ENCODE measurements around the gene SYCE3. TPM values are rescaled to one million over a fixed set of nuclear protein-coding genes. Genes with fewer than 3 reads are reported as not detected.
A peak's percentile ranks its signal among the peaks of the same experiment; 100 is the strongest.

Gene SYCE3
- polyA plus RNA-seq, 3 donors = 1.9 to 3.1 TPM; not detected in 1

DNA sequence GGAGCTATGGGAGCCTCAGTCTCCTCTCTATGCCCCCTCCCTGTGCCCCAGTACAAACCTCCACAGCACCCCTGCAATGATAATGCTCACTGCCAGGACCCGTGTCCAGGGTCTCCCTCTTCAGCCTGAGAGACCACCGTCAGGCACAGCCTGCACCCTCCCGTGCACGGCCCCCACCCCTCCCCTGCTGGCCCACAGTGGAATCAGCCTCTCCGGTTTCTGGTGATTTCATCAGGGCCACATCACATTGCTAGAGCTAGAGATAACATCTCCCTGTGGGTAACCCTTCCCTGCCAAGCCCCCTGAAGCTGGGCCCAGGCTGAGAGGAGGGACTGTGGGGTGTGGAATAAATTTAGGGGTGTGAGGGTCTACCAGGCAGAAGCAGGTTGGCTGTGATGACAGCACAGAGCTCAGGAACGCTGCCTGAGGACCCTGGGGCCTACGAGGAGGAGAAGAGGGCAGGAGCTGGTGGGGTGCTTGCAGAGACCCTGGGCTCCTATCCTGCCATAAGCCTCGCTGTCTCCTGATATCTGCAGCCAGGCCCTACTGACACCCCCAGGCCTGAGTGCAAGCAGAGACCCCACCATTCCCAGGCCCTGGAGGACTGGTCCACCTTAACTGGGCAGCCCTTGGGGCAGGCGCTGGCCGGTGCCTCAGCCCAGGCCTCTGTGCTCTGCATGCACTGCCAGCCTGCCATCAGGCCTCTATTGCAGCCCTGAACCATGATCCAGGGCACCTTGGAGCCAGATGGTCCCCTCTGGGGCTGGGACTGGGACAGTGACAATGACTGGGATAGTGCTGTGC, 17.0 kb downstream of the SYCE3 start, which contains the start of gene KLHDC7B:
TSS of gene KLHDC7B (plus strand) at position 378 of the 804 bp plus-strand sequence. CDS start at position 723, 345 bp downstream.
- Mint-ChIP-seq H3K27me3 (ENCODE audit: low read depth in 3 of 3) (peaks cover 3 to 24% (median 5%) of the 10 kb centered on the region in 3 donors), H3K4me3 (peak within 1 kb of the TSS; percentile 72 to 79), H3K27ac (peak within 1 kb of the TSS; percentile 41 to 100 (median 99)), H3K4me1 (peaks cover 61% of the 10 kb centered on the region), H3K36me3 (peaks cover 5% of the 10 kb centered on the region in 2 donors), H3K9me3 (peaks cover 0 to 6% (median 0%) of the 10 kb centered on the region in 7 donors)
- no peaks in the 10 kb centered on the region for H3K27me3 ChIP-seq (ENCODE audit: control insufficient read depth in 2 of 2, insufficient read depth in 2 of 2, low read length in 2 of 2)
- H3K9ac ChIP-seq (ENCODE audit: insufficient read depth, low read length, poor library complexity, severe bottlenecking) = peak within 1 kb of the TSS; percentile 73
- peak within 1 kb of the TSS; percentile 99 to 100 for H3K27ac ChIP-seq (ENCODE audit: low read depth in 1 of 2, low read length in 2 of 2)
- peaks cover 73 to 94% of the 10 kb centered on the region in 2 donors for H3K4me1 ChIP-seq (ENCODE audit: control insufficient read depth in 1 of 2, insufficient read depth in 2 of 2, low read length in 2 of 2)
- H4K20me1 ChIP-seq (ENCODE audit: insufficient read depth, low read length) = no peaks in the 10 kb centered on the region
- TF ChIP-seq, protein P1, sequence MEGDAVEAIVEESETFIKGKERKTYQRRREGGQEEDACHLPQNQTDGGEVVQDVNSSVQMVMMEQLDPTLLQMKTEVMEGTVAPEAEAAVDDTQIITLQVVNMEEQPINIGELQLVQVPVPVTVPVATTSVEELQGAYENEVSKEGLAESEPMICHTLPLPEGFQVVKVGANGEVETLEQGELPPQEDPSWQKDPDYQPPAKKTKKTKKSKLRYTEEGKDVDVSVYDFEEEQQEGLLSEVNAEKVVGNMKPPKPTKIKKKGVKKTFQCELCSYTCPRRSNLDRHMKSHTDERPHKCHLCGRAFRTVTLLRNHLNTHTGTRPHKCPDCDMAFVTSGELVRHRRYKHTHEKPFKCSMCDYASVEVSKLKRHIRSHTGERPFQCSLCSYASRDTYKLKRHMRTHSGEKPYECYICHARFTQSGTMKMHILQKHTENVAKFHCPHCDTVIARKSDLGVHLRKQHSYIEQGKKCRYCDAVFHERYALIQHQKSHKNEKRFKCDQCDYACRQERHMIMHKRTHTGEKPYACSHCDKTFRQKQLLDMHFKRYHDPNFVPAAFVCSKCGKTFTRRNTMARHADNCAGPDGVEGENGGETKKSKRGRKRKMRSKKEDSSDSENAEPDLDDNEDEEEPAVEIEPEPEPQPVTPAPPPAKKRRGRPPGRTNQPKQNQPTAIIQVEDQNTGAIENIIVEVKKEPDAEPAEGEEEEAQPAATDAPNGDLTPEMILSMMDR (IDR thresholded peaks at IDR 0.05) = no peak
- 53% methylated on average over 9 of the region's 10 CpGs for WGBS (ENCODE audit: insufficient coverage)
- H3K4me2 ChIP-seq (replicated peaks; ENCODE audit: extremely low read depth, low read length, poor library complexity, severe bottlenecking) = peak within 1 kb of the TSS; percentile 88
- H3K9me3 ChIP-seq (replicated peaks in 1 of 2; ENCODE audit: control insufficient read depth in 1 of 2, insufficient read depth in 1 of 2, low read length in 2 of 2) = no peaks in the 10 kb centered on the region
- H3K36me3 ChIP-seq (replicated peaks in 1 of 2; ENCODE audit: control insufficient read depth in 1 of 2, insufficient read depth in 2 of 2, low read length in 2 of 2) = no peaks in the 10 kb centered on the region
- intact Hi-C loops (cut with micrococcal nuclease) = loop anchor here (2.0 to 5.0 kb wide), 3 partner anchors 15 to 37 kb away; partner anchors contain the start of genes CHKB (in 1 of the 2) and SYCE3 (in 1 of the 2)
- no peak for DNase-seq
- peak within 1 kb of the TSS in 1 of 3 experiments; percentile 73 for H3K4me3 ChIP-seq (replicated peaks in 1 of 3; ENCODE audit: low read depth in 2 of 3, low read length in 3 of 3)
- H2AFZ ChIP-seq (ENCODE audit: insufficient read depth, low read depth, low read length, poor library complexity, severe bottlenecking) = peak within 1 kb of the TSS; percentile 61
- peaks cover 16% of the 10 kb centered on the region for H3K79me2 ChIP-seq (ENCODE audit: insufficient read depth, low read length)

DNA sequence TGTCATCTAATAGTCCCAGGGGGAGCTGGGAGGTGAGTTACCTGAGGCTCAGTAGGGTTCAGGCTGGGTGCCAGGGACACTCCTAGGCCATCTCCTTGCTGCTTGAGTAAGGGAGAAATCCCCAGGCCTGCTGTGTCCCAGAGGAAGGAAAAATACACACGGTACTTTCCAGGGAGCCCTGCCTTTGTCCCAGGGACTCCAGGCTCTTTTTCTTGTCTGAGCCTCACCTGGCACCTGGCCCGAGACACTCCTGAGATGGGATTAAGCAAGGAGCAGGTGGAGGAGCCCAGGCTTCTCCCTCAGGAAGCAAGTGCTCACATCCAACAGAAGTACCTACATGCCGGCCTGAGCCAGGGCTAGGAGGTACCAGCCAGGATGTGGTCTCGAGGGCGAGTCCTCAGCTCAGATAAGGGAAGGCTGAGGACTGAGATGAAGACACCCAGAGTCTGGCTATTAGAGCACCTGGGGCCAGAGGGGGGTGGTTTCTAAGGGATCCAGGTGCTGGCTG, 17.9 kb downstream of the SYCE3 start:
- Histone ChIP-seq H3K27ac (ENCODE audit: low read depth in 1 of 2, low read length in 2 of 2) (peak overlapping the region; percentile 99 to 100), H3K9me3 (replicated peaks in 1 of 2; ENCODE audit: control insufficient read depth in 1 of 2, insufficient read depth in 1 of 2, low read length in 2 of 2) (no peaks in the 10 kb centered on the region), H3K9ac (ENCODE audit: insufficient read depth, low read length, poor library complexity, severe bottlenecking) (peak overlapping the region; percentile 73), H3K27me3 (ENCODE audit: control insufficient read depth in 2 of 2, insufficient read depth in 2 of 2, low read length in 2 of 2) (no peaks in the 10 kb centered on the region), H3K4me2 (replicated peaks; ENCODE audit: extremely low read depth, low read length, poor library complexity, severe bottlenecking) (peak overlapping the region; percentile 81), H4K20me1 (ENCODE audit: insufficient read depth, low read length) (no peaks in the 10 kb centered on the region), H3K4me1 (ENCODE audit: control insufficient read depth in 1 of 2, insufficient read depth in 2 of 2, low read length in 2 of 2) (peaks cover 80 to 97% of the 10 kb centered on the region in 2 donors), H2AFZ (ENCODE audit: insufficient read depth, low read depth, low read length, poor library complexity, severe bottlenecking) (peak overlapping the region; percentile 61), H3K79me2 (ENCODE audit: insufficient read depth, low read length) (peaks cover 16% of the 10 kb centered on the region), H3K36me3 (replicated peaks in 1 of 2; ENCODE audit: control insufficient read depth in 1 of 2, insufficient read depth in 2 of 2, low read length in 2 of 2) (no peaks in the 10 kb centered on the region), H3K4me3 (replicated peaks in 1 of 3; ENCODE audit: low read depth in 2 of 3, low read length in 3 of 3) (peak overlapping the region; percentile 18 to 73 (median 34))
- Mint-ChIP-seq H3K9me3 (peaks cover 0 to 3% (median 0%) of the 10 kb centered on the region in 7 donors), H3K27me3 (ENCODE audit: low read depth in 3 of 3) (peaks cover 1 to 22% (median 3%) of the 10 kb centered on the region in 3 donors), H3K4me1 (peaks cover 65% of the 10 kb centered on the region), H3K4me3 (peak overlapping the region; percentile 72 to 79), H3K27ac (peak overlapping the region; percentile 97 to 100 (median 99)), H3K36me3 (peaks cover 3 to 5% of the 10 kb centered on the region in 2 donors)
- peak in 1 of 3 donors; percentile 42 for DNase-seq
- TF ChIP-seq, protein P1 (IDR thresholded peaks at IDR 0.05) = no peak
- 44% methylated on average over 4 of the region's 5 CpGs for WGBS (ENCODE audit: insufficient coverage)
- intact Hi-C loops (cut with micrococcal nuclease) = loop anchor here (2.0 to 5.0 kb wide), 3 partner anchors 16 to 38 kb away; partner anchors contain the start of genes CHKB (in 1 of the 2) and SYCE3 (in 1 of the 2)

Measured in CD14-positive monocyte (primary cell).